Measurements from ENCODE around the gene MESP2. TPM values are rescaled to one million over a fixed set of nuclear protein-coding genes. Genes with fewer than 3 reads are reported as not detected.

Gene MESP2
- total RNA-seq, 4 donors from 2014 or later, result 0.59 to 2.4 (median 0.83) TPM; not detected in 1

DNA sequence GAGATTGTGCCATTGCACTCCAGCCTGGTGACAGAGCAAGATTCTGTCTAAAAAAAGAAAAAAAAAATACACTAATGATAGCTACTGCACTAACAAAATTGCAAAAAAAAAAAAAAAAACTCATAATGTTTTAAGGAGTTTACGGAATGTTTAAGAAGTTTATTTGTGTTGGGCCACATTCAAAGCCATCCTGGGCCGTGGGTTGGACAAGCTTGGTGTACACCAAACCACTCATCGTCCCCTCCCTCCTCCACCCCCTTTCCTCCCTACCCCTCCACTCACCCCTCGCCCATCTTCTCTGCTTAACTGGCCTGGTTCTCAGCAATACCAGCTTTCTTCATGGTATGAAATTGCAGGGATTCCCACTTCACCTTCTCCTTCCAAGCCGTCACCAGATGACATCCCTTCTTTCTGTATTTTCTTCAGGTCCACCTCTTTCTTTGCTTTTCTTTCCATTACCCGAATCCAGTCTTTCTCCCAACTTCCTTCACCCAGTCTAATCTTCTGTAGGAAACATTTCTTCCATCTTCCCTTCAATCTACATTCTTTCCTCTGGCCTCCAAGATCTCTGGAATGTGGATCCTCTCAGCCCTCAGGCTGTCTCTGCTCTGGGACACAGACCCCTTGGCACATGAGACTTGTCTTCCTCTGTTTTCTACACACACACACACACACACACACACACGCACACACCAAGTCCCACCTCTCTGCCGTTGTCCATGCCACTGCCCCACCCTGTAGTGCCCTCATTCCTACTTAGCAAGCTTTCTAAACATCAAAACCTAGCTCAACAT is 21.6 kb upstream of the MESP2 start:
- H3K4me1 ChIP-seq, result peaks cover 13 to 30% (median 23%) of the 10 kb centered on the region in 3 donors
- no peaks in the 10 kb centered on the region for H3K9me3 ChIP-seq
- no peak for DNase-seq
- peaks cover 0 to 9% (median 0%) of the 10 kb centered on the region in 4 donors for H3K27me3 ChIP-seq
- intact Hi-C loops (cut with DNase I), result no loop called here
- WGBS, 2 donors, result 65 to 68% methylated on average over 8 of the region's 8 CpGs
- H3K27ac ChIP-seq, result no peak overlapping the region
- no peaks in the 10 kb centered on the region for H3K36me3 ChIP-seq
- TF ChIP-seq, protein P1, sequence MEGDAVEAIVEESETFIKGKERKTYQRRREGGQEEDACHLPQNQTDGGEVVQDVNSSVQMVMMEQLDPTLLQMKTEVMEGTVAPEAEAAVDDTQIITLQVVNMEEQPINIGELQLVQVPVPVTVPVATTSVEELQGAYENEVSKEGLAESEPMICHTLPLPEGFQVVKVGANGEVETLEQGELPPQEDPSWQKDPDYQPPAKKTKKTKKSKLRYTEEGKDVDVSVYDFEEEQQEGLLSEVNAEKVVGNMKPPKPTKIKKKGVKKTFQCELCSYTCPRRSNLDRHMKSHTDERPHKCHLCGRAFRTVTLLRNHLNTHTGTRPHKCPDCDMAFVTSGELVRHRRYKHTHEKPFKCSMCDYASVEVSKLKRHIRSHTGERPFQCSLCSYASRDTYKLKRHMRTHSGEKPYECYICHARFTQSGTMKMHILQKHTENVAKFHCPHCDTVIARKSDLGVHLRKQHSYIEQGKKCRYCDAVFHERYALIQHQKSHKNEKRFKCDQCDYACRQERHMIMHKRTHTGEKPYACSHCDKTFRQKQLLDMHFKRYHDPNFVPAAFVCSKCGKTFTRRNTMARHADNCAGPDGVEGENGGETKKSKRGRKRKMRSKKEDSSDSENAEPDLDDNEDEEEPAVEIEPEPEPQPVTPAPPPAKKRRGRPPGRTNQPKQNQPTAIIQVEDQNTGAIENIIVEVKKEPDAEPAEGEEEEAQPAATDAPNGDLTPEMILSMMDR (IDR thresholded peaks at IDR 0.05), result no peak
- TF ChIP-seq POLR2A (IDR thresholded peaks at IDR 0.05), result no peak
- no peak overlapping the region for H3K4me3 ChIP-seq

DNA sequence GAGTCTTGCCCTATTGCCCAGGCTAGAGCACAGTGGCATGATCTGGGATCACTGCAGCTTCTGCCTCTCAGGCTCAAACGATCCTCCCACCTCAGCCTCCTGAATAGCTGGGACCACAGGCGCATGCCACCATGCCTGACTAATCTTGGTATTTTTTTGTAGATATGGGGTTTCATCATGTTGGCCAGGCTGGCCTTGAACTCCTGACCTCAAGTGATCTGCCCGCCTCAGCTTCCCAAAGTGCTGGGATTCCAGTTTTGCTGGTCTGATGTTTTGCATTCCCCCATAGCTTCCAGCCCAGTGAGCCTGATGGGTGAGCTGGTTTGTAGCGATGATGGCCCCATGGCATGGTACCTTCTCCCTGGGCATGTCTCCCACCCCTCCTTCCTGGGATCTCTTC is 20.4 kb upstream of the MESP2 start:
- no peak overlapping the region for H3K27ac ChIP-seq
- intact Hi-C loops (cut with DNase I), result no loop called here
- DNase-seq, result no peak

DNA sequence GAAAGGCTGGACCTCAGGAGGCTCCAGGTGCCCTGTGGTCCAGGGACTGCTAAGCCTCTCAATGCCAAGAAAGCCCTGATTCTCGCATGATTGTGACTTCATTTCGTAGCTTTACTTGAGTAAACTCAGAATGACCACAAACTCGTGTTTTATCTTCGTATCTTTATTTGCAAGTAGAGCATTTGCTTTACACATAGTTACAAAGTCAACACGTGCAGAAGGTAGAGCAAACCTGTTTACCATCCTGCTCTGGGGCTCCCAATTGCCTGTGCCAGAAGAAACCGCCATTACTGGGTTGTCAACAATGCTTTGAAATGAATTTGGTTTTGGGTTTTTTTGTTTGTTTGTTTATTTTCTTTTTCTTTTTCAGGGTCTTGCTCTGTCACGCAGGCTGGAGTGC is 19.2 kb upstream of the MESP2 start:
- intact Hi-C loops (cut with DNase I), result no loop called here
- Histone ChIP-seq H3K27me3 (no peaks in the 10 kb centered on the region), H3K4me1 (peaks cover 3 to 23% (median 5%) of the 10 kb centered on the region in 3 donors), H3K36me3 (no peaks in the 10 kb centered on the region), H3K27ac (no peak overlapping the region), H3K4me3 (no peak overlapping the region), H3K9me3 (no peaks in the 10 kb centered on the region)
- TF ChIP-seq POLR2A (IDR thresholded peaks at IDR 0.05), result no peak
- TF ChIP-seq, protein P1 (IDR thresholded peaks at IDR 0.05), result no peak
- no peak for DNase-seq
- 69 to 74% methylated on average over 7 of the region's 7 CpGs for WGBS, 2 donors

More for the DNA sequence above, 20.4 kb upstream of the MESP2 start:
- H3K36me3 ChIP-seq, result no peaks in the 10 kb centered on the region
- H3K4me1 ChIP-seq, result peaks cover 9 to 23% (median 14%) of the 10 kb centered on the region in 3 donors
- no peaks in the 10 kb centered on the region for H3K27me3 ChIP-seq
- H3K4me3 ChIP-seq, result no peak overlapping the region
- whole genome bisulfite sequencing, 2 donors, result 83 to 89% methylated on average over 2 to 4 of the region's 4 CpGs
- no peaks in the 10 kb centered on the region for H3K9me3 ChIP-seq
- no peak for TF ChIP-seq POLR2A (IDR thresholded peaks at IDR 0.05)
- TF ChIP-seq, protein P1 (IDR thresholded peaks at IDR 0.05), result no peak

DNA sequence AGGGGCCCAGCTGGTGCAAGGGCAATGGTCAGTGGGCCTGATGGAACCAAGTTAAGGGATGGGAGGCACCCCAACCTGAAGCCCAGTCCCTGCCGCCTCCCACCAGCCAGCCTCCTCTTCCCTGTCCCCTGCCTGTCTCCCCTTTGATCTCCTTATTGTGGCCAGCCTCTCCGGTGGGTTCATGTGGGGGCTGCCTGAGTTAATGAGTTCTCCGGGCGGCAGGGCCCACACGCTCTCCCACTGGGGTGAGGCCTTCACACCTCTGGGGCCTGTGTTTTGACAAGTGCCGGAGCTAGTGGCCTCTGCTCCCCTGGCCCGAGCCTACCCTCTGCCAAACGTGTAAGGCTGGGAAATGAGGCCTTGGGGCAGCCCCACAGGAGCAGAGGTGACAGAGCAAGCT is 17.8 kb upstream of the MESP2 start:
- 60 to 93% methylated on average over 1 to 6 of the region's 8 CpGs for WGBS, 2 donors
- no peak overlapping the region for H3K4me3 ChIP-seq
- intact Hi-C loops (cut with DNase I), result no loop called here
- DNase-seq, result no peak
- no peaks in the 10 kb centered on the region for H3K27me3 ChIP-seq
- TF ChIP-seq, protein P1 (IDR thresholded peaks at IDR 0.05), result no peak
- no peak for TF ChIP-seq POLR2A (IDR thresholded peaks at IDR 0.05)
- H3K9me3 ChIP-seq, result no peaks in the 10 kb centered on the region
- peaks cover 0 to 22% (median 5%) of the 10 kb centered on the region in 3 donors for H3K4me1 ChIP-seq
- no peak overlapping the region for H3K27ac ChIP-seq
- H3K36me3 ChIP-seq, result no peaks in the 10 kb centered on the region

DNA sequence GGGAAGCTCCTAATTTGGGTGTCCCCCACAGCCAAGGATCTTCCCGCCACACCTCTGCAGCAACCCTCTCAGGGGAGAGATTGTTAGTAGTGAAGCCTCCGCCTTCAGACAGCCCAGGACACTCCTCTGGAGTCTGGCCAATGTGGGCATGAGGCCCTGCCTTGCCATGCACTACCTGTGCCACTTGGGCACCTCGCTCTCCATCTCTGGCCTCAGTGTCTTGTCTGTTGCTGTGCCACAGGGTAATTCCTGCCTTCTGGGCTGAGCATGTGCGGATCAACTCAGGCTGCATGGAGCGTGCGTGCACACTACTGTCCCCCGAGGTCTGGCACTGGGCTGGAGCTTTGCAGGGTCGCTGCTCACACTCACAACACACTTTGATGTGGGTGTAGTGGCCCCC is 17.2 kb upstream of the MESP2 start:
- intact Hi-C loops (cut with DNase I), result no loop called here
- Histone ChIP-seq H3K27ac (no peak overlapping the region), H3K27me3 (no peaks in the 10 kb centered on the region), H3K4me1 (peaks cover 0 to 22% (median 5%) of the 10 kb centered on the region in 3 donors), H3K4me3 (no peak overlapping the region), H3K36me3 (no peaks in the 10 kb centered on the region), H3K9me3 (no peaks in the 10 kb centered on the region)
- 82% methylated on average over 5 of the region's 8 CpGs; no CpG with 5 or more reads in 1 of the 2 donors for WGBS, 2 donors
- DNase-seq, result no peak
- TF ChIP-seq, protein P1 (IDR thresholded peaks at IDR 0.05), result no peak
- TF ChIP-seq POLR2A (IDR thresholded peaks at IDR 0.05), result no peak

All from esophagus squamous epithelium (tissue), 5 donors.